Kidney (tissue), 14 donors: ENCODE results near the gene DLGAP1. TPM values are rescaled to one million over a fixed set of nuclear protein-coding genes. Genes with fewer than 3 reads are reported as not detected.

ENCODE experiments used
- DNase-seq, 5 donors: peaks; one replicate each; pipeline ENCODE4 v3.0.0-alpha.2; 2013 to 2020
- FAIRE-seq: peaks from 2 replicates; lab custom pipeline; 2012; peaks lifted over from hg19 to GRCh38; lab: Jason Lieb, UNC
- H3K27ac ChIP-seq, 2 donors: one replicate each; pipeline ENCODE4 v1.7.0; 2013; ENCODE audit warnings: low read depth in 2 of 2, low read length in 2 of 2, inconsistent platforms in 1 of 2
- H3K27me3 ChIP-seq: one replicate; pipeline ENCODE4 v1.7.1; 2013; ENCODE audit warnings: low read length, inconsistent platforms; ENCODE audit not compliant: control insufficient read depth, insufficient read depth
- H3K36me3 ChIP-seq, 3 donors: one replicate each; pipeline versions ENCODE4 v1.7.0 to v1.7.1; 2013; ENCODE audit warnings: low read length in 3 of 3, control low read depth in 1 of 3, inconsistent platforms in 1 of 3; ENCODE audit not compliant: insufficient read depth in 3 of 3, control insufficient read depth in 2 of 3
- H3K4me1 ChIP-seq, 3 donors: one replicate each; pipeline versions ENCODE4 v1.7.0 to v1.7.1; 2013; ENCODE audit warnings: low read length in 3 of 3, inconsistent platforms in 1 of 3, low read depth in 1 of 3; ENCODE audit not compliant: control insufficient read depth in 2 of 3, insufficient read depth in 2 of 3
- H3K4me3 ChIP-seq, 3 donors: one replicate each; pipeline versions ENCODE4 v1.7.0 to v1.8.1; 2013; ENCODE audit warnings: low read length in 3 of 3, control low read depth in 1 of 3, inconsistent platforms in 1 of 3
- H3K9ac ChIP-seq, 3 donors: one replicate each; pipeline versions ENCODE4 v1.7.0 to v1.7.1; 2013; ENCODE audit warnings: low read length in 3 of 3, control low read depth in 1 of 3, inconsistent platforms in 1 of 3
- H3K9me3 ChIP-seq, 3 donors: one replicate each; pipeline versions ENCODE4 v1.7.0 to v1.7.1; 2013; ENCODE audit warnings: low read length in 3 of 3, control low read depth in 1 of 3, inconsistent platforms in 1 of 3; ENCODE audit not compliant: control insufficient read depth in 2 of 3, insufficient read depth in 1 of 3
- CTCF ChIP-seq: IDR thresholded peaks from 3 replicates; pipeline ENCODE4 v1.5.1; 2012; ENCODE audit warnings: mild to moderate bottlenecking, moderate library complexity, borderline replicate concordance; ENCODE audit not compliant: insufficient read depth; ENCODE audit errors: extremely low read depth
- intact Hi-C: fragments of 100-400 bp; cut with DNase I; formaldehyde crosslinking; loops from one replicate; pipeline ENCODE4 v1.11.1; 2022
- polyA plus RNA-seq: library from polyadenylated mRNA; stranded (reverse); fragments of 350-450 nt; fragmentation: Illumina TruSeq; extraction: RNeasy Lipid Tissue Mini Kit (QIAGEN cat#74804); gene quantifications from one replicate; pipeline ENCODE4 v1.2.3, GENCODE V29; 2014; ENCODE audit warnings: low read depth, low replicate concordance; ENCODE audit not compliant: insufficient read depth
- total RNA-seq: library from RNA; stranded (reverse); fragmentation: NEBNext Ultra II Directional; extraction: Animal tissue kit (Norgen Biotek cat#: 25700); gene quantifications from one replicate; pipeline ENCODE4 v1.2.1, GENCODE V29; 2021
- donor health status: control.
- donor health status: control.
- donor health status: control.
- donor health status: control.
- donor health status: control.
- donor health status: DM: yes; HTN: yes; CAD: no.
- donor health status: Normal renal cell carcinoma (clear cell type).

DLGAP1 gene
- total and polyA plus RNA-seq, 2 donors from 2014 or later = 1.2 to 32.8 TPM

GRCh38 chr18:3624546-3624934 is 830.6 kb downstream of the DLGAP1 start:
- H3K4me1 ChIP-seq = peaks cover 6 to 12% (median 11%) of the 10 kb centered on the region in 3 donors
- no peaks in the 10 kb centered on the region for H3K9me3 ChIP-seq
- no peak overlapping the region for H3K4me3 ChIP-seq
- DNase-seq (no peak), FAIRE-seq (no peak)
- H3K9ac ChIP-seq = peak overlapping the region in 1 of 3 donors; percentile 10
- intact Hi-C loops = no loop called here
- H3K36me3 ChIP-seq = no peaks in the 10 kb centered on the region
- peak overlapping the region; percentile 93 to 94 for H3K27ac ChIP-seq
- H3K27me3 ChIP-seq = no peaks in the 10 kb centered on the region
- no peak for TF ChIP-seq CTCF

GRCh38 chr18:3623769-3624545 is 831.1 kb downstream of the DLGAP1 start:
- Histone ChIP-seq H3K9ac (peak overlapping the region in 1 of 3 donors; percentile 10), H3K27me3 (no peaks in the 10 kb centered on the region), H3K4me1 (peaks cover 6 to 12% (median 11%) of the 10 kb centered on the region in 3 donors), H3K36me3 (no peaks in the 10 kb centered on the region), H3K27ac (peak overlapping the region; percentile 93 to 94), H3K4me3 (peak overlapping the region in 2 of 3 donors; percentile 22 to 34), H3K9me3 (no peaks in the 10 kb centered on the region)
- no peak for FAIRE-seq
- intact Hi-C loops = no loop called here
- DNase-seq = peak; percentile 79 to 91 (median 90)
- no peak for TF ChIP-seq CTCF

GRCh38 chr18:3620146-3621119 is 834.7 kb downstream of the DLGAP1 start:
- peaks cover 6 to 12% (median 11%) of the 10 kb centered on the region in 3 donors for H3K4me1 ChIP-seq
- DNase-seq = no peak
- no peak overlapping the region for H3K4me3 ChIP-seq
- intact Hi-C loops = no loop called here
- FAIRE-seq = no peak
- no peak overlapping the region for H3K9ac ChIP-seq
- TF ChIP-seq CTCF = no peak
- H3K27ac ChIP-seq = no peak overlapping the region
- no peaks in the 10 kb centered on the region for H3K27me3 ChIP-seq
- H3K9me3 ChIP-seq = no peaks in the 10 kb centered on the region
- H3K36me3 ChIP-seq = no peaks in the 10 kb centered on the region
